Liver (tissue), 9 donors: ENCODE measurements around the gene KRTDAP. TPM values are rescaled to one million over a fixed set of nuclear protein-coding genes. Genes with fewer than 3 reads are reported as not detected.
"Not testable (repeated sequence)": the region's sequence is repeated elsewhere in the genome, so short reads cannot be mapped to it uniquely, and the experiment has no call there.

Experiments
- DNase-seq: peaks from one replicate; pipeline ENCODE4 v3.0.0-alpha.2; 2017; ENCODE audit warnings: low spot score
- H3K27ac ChIP-seq, 2 donors: one replicate each; pipeline ENCODE4 v1.7.0; 2013; ENCODE audit warnings: inconsistent platforms in 2 of 2, low read length in 2 of 2, control low read depth in 1 of 2, low read depth in 1 of 2, mild to moderate bottlenecking in 1 of 2
- H3K27me3 ChIP-seq, 4 donors: one replicate each; pipeline versions ENCODE4 v1.6.1 to v1.7.0; 2013; ENCODE audit warnings: low read length in 3 of 4, inconsistent platforms in 1 of 4, mild to moderate bottlenecking in 1 of 4, moderate library complexity in 1 of 4; ENCODE audit not compliant: control insufficient read depth in 4 of 4, insufficient read depth in 4 of 4
- H3K36me3 ChIP-seq, 4 donors: one replicate each; pipeline versions ENCODE4 v1.6.1 to v1.7.0; 2013; ENCODE audit warnings: low read length in 3 of 4, mild to moderate bottlenecking in 3 of 4, low read depth in 1 of 4, moderate library complexity in 1 of 4; ENCODE audit not compliant: control insufficient read depth in 4 of 4, insufficient read depth in 3 of 4
- H3K4me1 ChIP-seq, 4 donors: one replicate each; pipeline versions ENCODE4 v1.6.1 to v1.7.0; 2013; ENCODE audit warnings: low read length in 3 of 4, mild to moderate bottlenecking in 3 of 4, moderate library complexity in 1 of 4; ENCODE audit not compliant: control insufficient read depth in 4 of 4, insufficient read depth in 4 of 4
- H3K4me3 ChIP-seq, 3 donors: one replicate each; pipeline versions ENCODE4 v1.6.1 to v1.7.0; 2013; ENCODE audit warnings: low read length in 3 of 3, control low read depth in 1 of 3, low read depth in 1 of 3, mild to moderate bottlenecking in 1 of 3
- H3K9ac ChIP-seq, 2 donors: one replicate each; pipeline ENCODE4 v1.7.0; 2013; ENCODE audit warnings: low read length in 2 of 2, mild to moderate bottlenecking in 2 of 2, moderate library complexity in 2 of 2, control low read depth in 1 of 2, low read depth in 1 of 2
- H3K9me3 ChIP-seq, 4 donors: one replicate each; pipeline versions ENCODE4 v1.6.1 to v1.7.0; 2013; ENCODE audit warnings: low read length in 3 of 4; ENCODE audit not compliant: control insufficient read depth in 4 of 4
- EGR1 ChIP-seq, 2 donors: IDR thresholded peaks; 2 replicates each; pipeline ENCODE4 v1.6.1; 2016 to 2018; ENCODE audit warnings: antibody characterized with exemption in 2 of 2, low read depth in 2 of 2
- FOXA1 ChIP-seq: IDR thresholded peaks from 2 replicates; pipeline ENCODE4 v1.6.1; 2016; ENCODE audit warnings: antibody characterized with exemption
- GABPA ChIP-seq, 2 donors: IDR thresholded peaks in 1 of 2; conservative IDR thresholded peaks in 1 of 2; 2 replicates each; pipeline ENCODE4 v1.6.1; 2016; ENCODE audit warnings: antibody characterized with exemption in 2 of 2, mild to moderate bottlenecking in 1 of 2, moderate library complexity in 1 of 2
- HNF4A ChIP-seq, 2 donors: conservative IDR thresholded peaks; 2 replicates each; pipeline ENCODE4 v1.6.1; 2016; ENCODE audit warnings: antibody characterized with exemption in 2 of 2, mild to moderate bottlenecking in 2 of 2
- JUND ChIP-seq, 2 donors: IDR thresholded peaks; 2 replicates each; pipeline ENCODE4 v1.6.1; 2016; ENCODE audit warnings: antibody characterized with exemption in 2 of 2
- NR2F2 ChIP-seq: IDR thresholded peaks from 2 replicates; pipeline ENCODE4 v1.6.1; 2016; ENCODE audit warnings: antibody characterized with exemption
- RAD21 ChIP-seq, 2 donors: IDR thresholded peaks; 2 replicates each; pipeline ENCODE4 v1.6.1; 2016; ENCODE audit warnings: antibody characterized with exemption in 2 of 2, mild to moderate bottlenecking in 2 of 2
- RXRA ChIP-seq, 2 donors: IDR thresholded peaks; 2 replicates each; pipeline ENCODE4 v1.6.1; 2017 to 2018; ENCODE audit warnings: antibody characterized with exemption in 2 of 2, mild to moderate bottlenecking in 1 of 2
- SP1 ChIP-seq: IDR thresholded peaks from 2 replicates; pipeline ENCODE4 v1.6.1; 2018; ENCODE audit warnings: antibody characterized with exemption, mild to moderate bottlenecking
- YY1 ChIP-seq: IDR thresholded peaks from 2 replicates; pipeline ENCODE4 v1.6.1; 2016; ENCODE audit warnings: antibody characterized with exemption, mild to moderate bottlenecking
- WGBS: extraction: QIAGEN DNeasy Blood & Tissue Kit; methylation state at CpG from one replicate; pipeline ENCODE4 v1.1.7; 2013; 5-methylcytosine and 5-hydroxymethylcytosine counted together
- polyA plus RNA-seq, 2 donors: library from polyadenylated mRNA; stranded (reverse) in 1 of 2; unstranded in 1 of 2; fragments of 200-250 nt in 1 of 2; fragments of >200 nt in 1 of 2; fragmentation: Nextera tagmentation in 1 of 2; extraction: Ambion mirVana in 1 of 2; gene quantifications; one replicate each; pipeline versions ENCODE4 v1.2.1 to v1.2.3, GENCODE V29; 2013 to 2015
- total RNA-seq, 2 donors: library from RNA; depleted of rRNA; stranded (reverse); fragments of >200 nt; gene quantifications; one replicate each; pipeline ENCODE4 v1.2.3, GENCODE V29; 2014
- TF ChIP-seq, protein P1 (sequence below): IDR thresholded peaks from 2 replicates; pipeline ENCODE4 v1.6.1; 2016; ENCODE audit warnings: antibody characterized with exemption
- TF ChIP-seq, protein P2 (sequence below): IDR thresholded peaks from 2 replicates; pipeline ENCODE4 v1.6.1; 2016; ENCODE audit warnings: antibody characterized with exemption
- TF ChIP-seq, protein P3 (sequence below): fragments of 150-350 bp; IDR thresholded peaks from 2 replicates; pipeline ENCODE4 v1.5.1; 2017; ENCODE audit warnings: improper control_type of control experiment, low read depth, low read length; ENCODE audit not compliant: missing input control
- TF ChIP-seq, protein P4 (sequence below): IDR thresholded peaks from 2 replicates; pipeline ENCODE4 v1.6.1; 2016; ENCODE audit warnings: antibody characterized with exemption, mild to moderate bottlenecking
- donor health status: healthy.
- donor health status: healthy.
- donor health status: healthy.
- donor health status: healthy.
- donor health status: healthy.

Gene KRTDAP
- total and polyA plus RNA-seq, 4 donors = not detected

DNA sequence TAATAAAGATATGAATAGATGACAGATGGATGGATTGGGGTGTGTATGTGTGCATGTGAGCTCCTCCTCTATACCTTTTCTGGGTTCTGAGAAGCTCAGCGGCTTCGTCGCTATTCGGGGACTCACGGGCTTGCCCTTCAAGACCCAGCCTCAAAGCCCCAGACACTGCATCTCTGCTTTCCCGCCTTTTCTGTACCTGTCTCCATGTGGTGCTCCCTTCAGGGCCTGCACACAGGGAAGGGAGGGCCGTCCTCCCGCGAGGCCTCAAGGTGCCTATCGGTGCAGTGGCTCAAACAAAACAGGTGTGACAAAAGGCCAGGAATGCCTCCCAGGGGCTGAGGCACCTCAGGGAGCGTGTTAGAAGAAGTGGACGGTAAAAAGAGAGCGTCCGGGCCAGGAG lies 16.2 kb downstream of the KRTDAP start (continued):
- TF ChIP-seq, protein P1, sequence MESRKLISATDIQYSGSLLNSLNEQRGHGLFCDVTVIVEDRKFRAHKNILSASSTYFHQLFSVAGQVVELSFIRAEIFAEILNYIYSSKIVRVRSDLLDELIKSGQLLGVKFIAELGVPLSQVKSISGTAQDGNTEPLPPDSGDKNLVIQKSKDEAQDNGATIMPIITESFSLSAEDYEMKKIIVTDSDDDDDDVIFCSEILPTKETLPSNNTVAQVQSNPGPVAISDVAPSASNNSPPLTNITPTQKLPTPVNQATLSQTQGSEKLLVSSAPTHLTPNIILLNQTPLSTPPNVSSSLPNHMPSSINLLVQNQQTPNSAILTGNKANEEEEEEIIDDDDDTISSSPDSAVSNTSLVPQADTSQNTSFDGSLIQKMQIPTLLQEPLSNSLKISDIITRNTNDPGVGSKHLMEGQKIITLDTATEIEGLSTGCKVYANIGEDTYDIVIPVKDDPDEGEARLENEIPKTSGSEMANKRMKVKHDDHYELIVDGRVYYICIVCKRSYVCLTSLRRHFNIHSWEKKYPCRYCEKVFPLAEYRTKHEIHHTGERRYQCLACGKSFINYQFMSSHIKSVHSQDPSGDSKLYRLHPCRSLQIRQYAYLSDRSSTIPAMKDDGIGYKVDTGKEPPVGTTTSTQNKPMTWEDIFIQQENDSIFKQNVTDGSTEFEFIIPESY = no peak

DNA sequence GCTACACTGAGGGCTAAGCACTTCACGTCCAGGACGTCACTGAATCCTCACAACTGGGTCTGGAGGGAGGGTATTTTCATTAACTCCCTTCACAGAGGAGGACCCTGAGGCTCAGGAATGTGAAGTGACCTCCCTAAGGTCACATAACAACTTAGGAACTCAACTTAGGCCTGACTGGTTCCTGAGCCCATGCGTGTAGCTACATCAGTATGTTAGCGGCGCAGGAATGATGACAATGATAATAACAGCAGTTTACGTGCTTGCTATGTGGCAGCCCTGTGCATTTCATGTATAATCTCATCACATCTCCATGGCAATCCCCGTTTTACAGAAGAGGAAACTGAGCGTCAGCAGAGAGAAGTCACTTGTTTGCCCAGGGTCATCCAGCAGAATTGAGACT lies 18.3 kb downstream of the KRTDAP start:
- Histone ChIP-seq H3K9ac (no peak overlapping the region), H3K4me1 (peaks cover 0 to 8% (median 2%) of the 10 kb centered on the region in 4 donors), H3K27me3 (no peaks in the 10 kb centered on the region), H3K9me3 (no peaks in the 10 kb centered on the region), H3K4me3 (no peak overlapping the region), H3K36me3 (no peaks in the 10 kb centered on the region), H3K27ac (no peak overlapping the region)
- 94% methylated on average over 8 of the region's 8 CpGs for WGBS
- DNase-seq = no peak
- TF ChIP-seq RXRA (IDR thresholded peaks at IDR 0.05) (no peak), EGR1 (IDR thresholded peaks at IDR 0.05; ENCODE audit: low read depth in 2 of 2) (no peak), RAD21 (IDR thresholded peaks at IDR 0.05) (no peak), FOXA1 (no peak), SP1 (no peak), JUND (IDR thresholded peaks at IDR 0.05) (no peak), NR2F2 (no peak), HNF4A (conservative IDR thresholded peaks at IDR 0.05) (no peak), YY1 (no peak)
- TF ChIP-seq, protein P2, sequence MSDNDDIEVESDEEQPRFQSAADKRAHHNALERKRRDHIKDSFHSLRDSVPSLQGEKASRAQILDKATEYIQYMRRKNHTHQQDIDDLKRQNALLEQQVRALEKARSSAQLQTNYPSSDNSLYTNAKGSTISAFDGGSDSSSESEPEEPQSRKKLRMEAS = no peak
- TF ChIP-seq, protein P3, sequence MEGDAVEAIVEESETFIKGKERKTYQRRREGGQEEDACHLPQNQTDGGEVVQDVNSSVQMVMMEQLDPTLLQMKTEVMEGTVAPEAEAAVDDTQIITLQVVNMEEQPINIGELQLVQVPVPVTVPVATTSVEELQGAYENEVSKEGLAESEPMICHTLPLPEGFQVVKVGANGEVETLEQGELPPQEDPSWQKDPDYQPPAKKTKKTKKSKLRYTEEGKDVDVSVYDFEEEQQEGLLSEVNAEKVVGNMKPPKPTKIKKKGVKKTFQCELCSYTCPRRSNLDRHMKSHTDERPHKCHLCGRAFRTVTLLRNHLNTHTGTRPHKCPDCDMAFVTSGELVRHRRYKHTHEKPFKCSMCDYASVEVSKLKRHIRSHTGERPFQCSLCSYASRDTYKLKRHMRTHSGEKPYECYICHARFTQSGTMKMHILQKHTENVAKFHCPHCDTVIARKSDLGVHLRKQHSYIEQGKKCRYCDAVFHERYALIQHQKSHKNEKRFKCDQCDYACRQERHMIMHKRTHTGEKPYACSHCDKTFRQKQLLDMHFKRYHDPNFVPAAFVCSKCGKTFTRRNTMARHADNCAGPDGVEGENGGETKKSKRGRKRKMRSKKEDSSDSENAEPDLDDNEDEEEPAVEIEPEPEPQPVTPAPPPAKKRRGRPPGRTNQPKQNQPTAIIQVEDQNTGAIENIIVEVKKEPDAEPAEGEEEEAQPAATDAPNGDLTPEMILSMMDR = no peak

DNA sequence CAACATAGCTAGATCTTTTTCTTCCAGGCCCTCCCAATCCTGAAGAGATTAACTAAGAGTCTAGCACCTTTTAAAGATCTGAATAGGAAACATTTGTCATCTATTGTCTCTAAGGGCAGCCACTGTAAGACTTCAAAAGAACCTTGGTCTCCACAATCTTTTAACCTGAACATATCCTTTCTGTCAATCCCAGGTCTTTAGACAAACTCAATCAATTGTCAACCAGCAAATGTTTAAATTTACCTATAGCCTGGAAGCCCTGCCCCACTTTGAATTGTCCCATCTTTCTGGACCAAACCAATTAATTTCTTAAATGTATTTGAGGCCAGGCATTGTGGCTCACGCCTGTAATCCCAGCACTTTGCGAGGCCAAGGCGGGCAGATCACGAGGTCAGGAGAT lies 19.2 kb downstream of the KRTDAP start:
- not testable (repeated sequence) for H3K9me3 ChIP-seq, H3K27ac ChIP-seq, H3K27me3 ChIP-seq, DNase-seq, H3K4me3 ChIP-seq, H3K9ac ChIP-seq, H3K4me1 ChIP-seq, H3K36me3 ChIP-seq
- WGBS = 97% methylated on average over 4 of the region's 4 CpGs

DNA sequence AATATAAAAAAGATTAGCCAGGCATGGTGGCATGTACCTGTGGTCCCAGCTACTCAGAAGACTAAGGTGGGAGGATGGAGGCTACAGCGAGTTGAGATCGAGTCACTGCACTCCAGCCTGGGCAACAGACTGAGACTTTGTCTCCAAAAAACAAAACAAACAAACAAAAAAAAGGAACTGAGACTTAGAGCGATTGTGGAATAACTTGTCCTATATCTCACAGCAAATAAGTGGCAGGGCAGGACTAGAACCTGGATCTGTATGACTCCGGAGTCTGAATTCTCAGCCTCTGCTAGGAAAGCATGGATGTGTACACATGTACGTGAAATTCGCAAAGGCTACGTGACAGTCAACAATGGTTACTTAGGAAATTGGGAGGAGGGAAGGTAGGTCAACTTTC lies 20.1 kb downstream of the KRTDAP start:
- Histone ChIP-seq H3K27ac (no peak overlapping the region), H3K27me3 (no peaks in the 10 kb centered on the region), H3K9ac (no peak overlapping the region), H3K4me1 (peaks cover 0 to 8% (median 2%) of the 10 kb centered on the region in 4 donors), H3K9me3 (no peaks in the 10 kb centered on the region), H3K4me3 (no peak overlapping the region), H3K36me3 (no peaks in the 10 kb centered on the region)
- no peak for DNase-seq
- 85% methylated on average over 7 of the region's 7 CpGs for WGBS
- TF ChIP-seq HNF4A (conservative IDR thresholded peaks at IDR 0.05) = no peak
- no peak for TF ChIP-seq SP1
- no peak for TF ChIP-seq EGR1 (IDR thresholded peaks at IDR 0.05; ENCODE audit: low read depth in 2 of 2)
- TF ChIP-seq FOXA1 = no peak
- no peak for TF ChIP-seq GABPA (IDR thresholded peaks at IDR 0.05 in 1 of 2, conservative IDR thresholded peaks at IDR 0.05 in 1 of 2)
- TF ChIP-seq, protein P2 = no peak
- no peak for TF ChIP-seq RXRA (IDR thresholded peaks at IDR 0.05)
- TF ChIP-seq, protein P1 = no peak
- TF ChIP-seq, protein P4, sequence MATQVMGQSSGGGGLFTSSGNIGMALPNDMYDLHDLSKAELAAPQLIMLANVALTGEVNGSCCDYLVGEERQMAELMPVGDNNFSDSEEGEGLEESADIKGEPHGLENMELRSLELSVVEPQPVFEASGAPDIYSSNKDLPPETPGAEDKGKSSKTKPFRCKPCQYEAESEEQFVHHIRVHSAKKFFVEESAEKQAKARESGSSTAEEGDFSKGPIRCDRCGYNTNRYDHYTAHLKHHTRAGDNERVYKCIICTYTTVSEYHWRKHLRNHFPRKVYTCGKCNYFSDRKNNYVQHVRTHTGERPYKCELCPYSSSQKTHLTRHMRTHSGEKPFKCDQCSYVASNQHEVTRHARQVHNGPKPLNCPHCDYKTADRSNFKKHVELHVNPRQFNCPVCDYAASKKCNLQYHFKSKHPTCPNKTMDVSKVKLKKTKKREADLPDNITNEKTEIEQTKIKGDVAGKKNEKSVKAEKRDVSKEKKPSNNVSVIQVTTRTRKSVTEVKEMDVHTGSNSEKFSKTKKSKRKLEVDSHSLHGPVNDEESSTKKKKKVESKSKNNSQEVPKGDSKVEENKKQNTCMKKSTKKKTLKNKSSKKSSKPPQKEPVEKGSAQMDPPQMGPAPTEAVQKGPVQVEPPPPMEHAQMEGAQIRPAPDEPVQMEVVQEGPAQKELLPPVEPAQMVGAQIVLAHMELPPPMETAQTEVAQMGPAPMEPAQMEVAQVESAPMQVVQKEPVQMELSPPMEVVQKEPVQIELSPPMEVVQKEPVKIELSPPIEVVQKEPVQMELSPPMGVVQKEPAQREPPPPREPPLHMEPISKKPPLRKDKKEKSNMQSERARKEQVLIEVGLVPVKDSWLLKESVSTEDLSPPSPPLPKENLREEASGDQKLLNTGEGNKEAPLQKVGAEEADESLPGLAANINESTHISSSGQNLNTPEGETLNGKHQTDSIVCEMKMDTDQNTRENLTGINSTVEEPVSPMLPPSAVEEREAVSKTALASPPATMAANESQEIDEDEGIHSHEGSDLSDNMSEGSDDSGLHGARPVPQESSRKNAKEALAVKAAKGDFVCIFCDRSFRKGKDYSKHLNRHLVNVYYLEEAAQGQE = no peak
